Inflammatory macrophage (primary cell): ENCODE measurements around the gene UBASH3B.

Experiments used
- DNase-seq, 2 donors: peaks; one replicate each; pipeline ENCODE4 v3.0.0-alpha.2; 2020 to 2022

UBASH3B gene

GRCh38 chr11:122649116-122649515 lies 6.4 kb upstream of the UBASH3B start:
- DNase-seq = peak in 1 of 2 donors; percentile 27

GRCh38 chr11:122650619-122651018 lies 4.9 kb upstream of the UBASH3B start:
- DNase-seq = no peak

- no peak for DNase-seq
Measured at GRCh38 chr11:122652495-122652894, 3.0 kb upstream of the UBASH3B start.

- DNase-seq = no peak
Measured at GRCh38 chr11:122653916-122654585, 1.5 kb upstream of the UBASH3B start.

- DNase-seq = peak; percentile 28 to 58
Measured at GRCh38 chr11:122656073-122656630, 630 bp downstream of the UBASH3B start.

- DNase-seq = peak; percentile 37 to 78
Measured at GRCh38 chr11:122656631-122657101, 1.1 kb downstream of the UBASH3B start.

GRCh38 chr11:122659676-122660554 lies 4.4 kb downstream of the UBASH3B start:
- peak; percentile 54 to 56 for DNase-seq

- DNase-seq = no peak
Measured at GRCh38 chr11:122661182-122661945, 5.8 kb downstream of the UBASH3B start.

GRCh38 chr11:122663056-122663740 lies 7.7 kb downstream of the UBASH3B start:
- DNase-seq = no peak

- DNase-seq = peak; percentile 68 to 72
Measured at GRCh38 chr11:122663764-122664163, 8.2 kb downstream of the UBASH3B start.

GRCh38 chr11:122664188-122664587 lies 8.7 kb downstream of the UBASH3B start:
- no peak for DNase-seq

- DNase-seq = peak in 1 of 2 donors; percentile 16
Measured at GRCh38 chr11:122665861-122666260, 10.3 kb downstream of the UBASH3B start.

- no peak for DNase-seq
Measured at GRCh38 chr11:122666743-122667142, 11.2 kb downstream of the UBASH3B start.

- no peak for DNase-seq
Measured at GRCh38 chr11:122668562-122669090, 13.1 kb downstream of the UBASH3B start.

- no peak for DNase-seq
Measured at GRCh38 chr11:122670131-122670530, 14.6 kb downstream of the UBASH3B start.

GRCh38 chr11:122671400-122671891 lies 15.9 kb downstream of the UBASH3B start:
- DNase-seq = no peak

GRCh38 chr11:122672892-122673291 lies 17.4 kb downstream of the UBASH3B start:
- peak; percentile 66 to 72 for DNase-seq

GRCh38 chr11:122673701-122674100 lies 18.2 kb downstream of the UBASH3B start:
- peak; percentile 19 to 53 for DNase-seq

- no peak for DNase-seq
Measured at GRCh38 chr11:122676638-122677037, 21.1 kb downstream of the UBASH3B start.

GRCh38 chr11:122677256-122677655 lies 21.7 kb downstream of the UBASH3B start:
- DNase-seq = no peak

GRCh38 chr11:122678406-122678805 lies 22.9 kb downstream of the UBASH3B start:
- no peak for DNase-seq
